OCI-LY3 (cell line): Measurements from ENCODE around the gene SEC16A.

ENCODE experiments used
- EZH2phosphoT487 ChIP-seq: fragments of 200-600 bp; shearing (Covaris generic); IDR thresholded peaks from 2 replicates; pipeline ENCODE4 v1.6.1; 2018; ENCODE audit warnings: antibody characterized with exemption, mixed run types, low read depth
- TF ChIP-seq, protein P1 (sequence below): fragments of 200-600, 300-600 bp; sonication (generic); IDR thresholded peaks from 2 replicates; pipeline ENCODE4 v1.5.1; 2014; ENCODE audit warnings: antibody characterized with exemption, low read length, low read depth

DNA sequence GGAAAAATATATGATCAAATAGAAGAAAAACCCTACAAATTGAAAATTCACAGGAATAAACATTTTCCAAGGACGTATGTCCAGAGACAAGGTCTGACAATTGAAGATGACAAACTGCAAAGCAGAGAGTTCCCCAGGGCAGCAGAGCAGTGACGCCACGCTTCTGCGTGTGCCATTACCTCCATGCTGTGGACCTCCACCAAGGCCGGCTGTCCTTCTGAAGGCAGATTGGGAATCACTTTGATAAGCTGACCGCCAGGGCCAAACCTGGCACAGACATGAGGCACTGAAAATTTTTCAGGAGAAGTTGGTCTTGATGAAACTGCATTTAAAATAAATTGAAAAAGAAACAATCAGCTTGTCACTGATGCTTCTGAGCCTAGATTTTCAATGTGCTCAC lies 18.6 kb downstream of the SEC16A start:
- TF ChIP-seq, protein P1, sequence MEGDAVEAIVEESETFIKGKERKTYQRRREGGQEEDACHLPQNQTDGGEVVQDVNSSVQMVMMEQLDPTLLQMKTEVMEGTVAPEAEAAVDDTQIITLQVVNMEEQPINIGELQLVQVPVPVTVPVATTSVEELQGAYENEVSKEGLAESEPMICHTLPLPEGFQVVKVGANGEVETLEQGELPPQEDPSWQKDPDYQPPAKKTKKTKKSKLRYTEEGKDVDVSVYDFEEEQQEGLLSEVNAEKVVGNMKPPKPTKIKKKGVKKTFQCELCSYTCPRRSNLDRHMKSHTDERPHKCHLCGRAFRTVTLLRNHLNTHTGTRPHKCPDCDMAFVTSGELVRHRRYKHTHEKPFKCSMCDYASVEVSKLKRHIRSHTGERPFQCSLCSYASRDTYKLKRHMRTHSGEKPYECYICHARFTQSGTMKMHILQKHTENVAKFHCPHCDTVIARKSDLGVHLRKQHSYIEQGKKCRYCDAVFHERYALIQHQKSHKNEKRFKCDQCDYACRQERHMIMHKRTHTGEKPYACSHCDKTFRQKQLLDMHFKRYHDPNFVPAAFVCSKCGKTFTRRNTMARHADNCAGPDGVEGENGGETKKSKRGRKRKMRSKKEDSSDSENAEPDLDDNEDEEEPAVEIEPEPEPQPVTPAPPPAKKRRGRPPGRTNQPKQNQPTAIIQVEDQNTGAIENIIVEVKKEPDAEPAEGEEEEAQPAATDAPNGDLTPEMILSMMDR: no peak
- no peak for TF ChIP-seq EZH2phosphoT487
